HepG2 (cell line): ENCODE results near the gene EIF3L. TPM values are rescaled to one million over a fixed set of nuclear protein-coding genes. Genes with fewer than 3 reads are reported as not detected.

Experiments
- CHCHD3 ChIP-seq: sonication (generic); formaldehyde crosslinking; IDR thresholded peaks from 2 replicates; pipeline ENCODE4 v1.8.0; 2022; ENCODE audit warnings: mild to moderate bottlenecking, missing genetic modification reagents, moderate library complexity
- EHMT2 ChIP-seq: fragments of 200-600 bp; sonication (generic); IDR thresholded peaks from 2 replicates; pipeline ENCODE4 v1.7.0; 2017; ENCODE audit warnings: antibody characterized with exemption, low read depth, low read length, borderline replicate concordance
- GLI4 ChIP-seq: sonication (generic); formaldehyde crosslinking; IDR thresholded peaks from 2 replicates; pipeline ENCODE4 v1.5.1; 2020; ENCODE audit warnings: missing genetic modification reagents, mild to moderate bottlenecking, moderate library complexity, borderline replicate concordance
- HES4 ChIP-seq: sonication (generic); formaldehyde crosslinking; IDR thresholded peaks from 2 replicates; pipeline ENCODE4 v1.9.0; 2021; ENCODE audit warnings: mild to moderate bottlenecking, missing genetic modification reagents, borderline replicate concordance
- HMGA1 ChIP-seq: sonication (generic); formaldehyde crosslinking; conservative IDR thresholded peaks from 2 replicates; pipeline ENCODE4 v1.4.0; 2020; ENCODE audit warnings: missing genetic modification reagents
- MLLT10 ChIP-seq: sonication (generic); formaldehyde crosslinking; IDR thresholded peaks from 2 replicates; pipeline ENCODE4 v1.4.0; 2020; ENCODE audit warnings: missing genetic modification reagents
- MZF1 ChIP-seq: sonication (generic); formaldehyde crosslinking; IDR thresholded peaks from 2 replicates; pipeline ENCODE4 v1.8.1; 2023; ENCODE audit warnings: mild to moderate bottlenecking, missing genetic modification reagents, borderline replicate concordance
- RNF2 ChIP-seq: fragments of 450-650 bp; conservative IDR thresholded peaks from 2 replicates; pipeline ENCODE4 v1.6.1; 2016; ENCODE audit warnings: low read depth
- RORA ChIP-seq: sonication (generic); formaldehyde crosslinking; IDR thresholded peaks from 2 replicates; pipeline ENCODE4 v1.5.0; 2020; ENCODE audit warnings: mild to moderate bottlenecking, missing genetic modification reagents, moderate library complexity
- TSC22D2 ChIP-seq: sonication (generic); formaldehyde crosslinking; IDR thresholded peaks from 2 replicates; pipeline ENCODE4 v1.5.1; 2020; ENCODE audit warnings: missing genetic modification reagents, mild to moderate bottlenecking, borderline replicate concordance
- ZBTB3 ChIP-seq: sonication (generic); formaldehyde crosslinking; IDR thresholded peaks from 2 replicates; pipeline ENCODE4 v1.4.0; 2020; ENCODE audit warnings: low read depth, mild to moderate bottlenecking, moderate library complexity, missing genetic modification reagents, borderline replicate concordance
- ZEB1 ChIP-seq: IDR thresholded peaks from 2 replicates; pipeline ENCODE4 v1.6.1; 2012; ENCODE audit warnings: mild to moderate bottlenecking, low read depth, inconsistent platforms; ENCODE audit not compliant: insufficient replicate concordance
- ZNF546 ChIP-seq: sonication (generic); formaldehyde crosslinking; conservative IDR thresholded peaks from 2 replicates; pipeline ENCODE4 v1.8.1; 2023; ENCODE audit warnings: mild to moderate bottlenecking, missing genetic modification reagents
- ZNF552 ChIP-seq: sonication (generic); formaldehyde crosslinking; IDR thresholded peaks from 2 replicates; pipeline ENCODE4 v1.9.0; 2022; ENCODE audit warnings: missing genetic modification reagents, mild to moderate bottlenecking, borderline replicate concordance
- ZNF816 ChIP-seq: sonication (generic); formaldehyde crosslinking; IDR thresholded peaks from 2 replicates; pipeline ENCODE4 v1.8.0; 2022; ENCODE audit warnings: missing genetic modification reagents, mild to moderate bottlenecking, borderline replicate concordance
- ZNF839 ChIP-seq: sonication (generic); formaldehyde crosslinking; IDR thresholded peaks from 2 replicates; pipeline ENCODE4 v1.4.0; 2020; ENCODE audit warnings: missing genetic modification reagents, mild to moderate bottlenecking, borderline replicate concordance
- ZNF883 ChIP-seq: sonication (generic); formaldehyde crosslinking; IDR thresholded peaks from 2 replicates; pipeline ENCODE4 v1.5.1; 2020; ENCODE audit warnings: mild to moderate bottlenecking, missing genetic modification reagents; ENCODE audit errors: not compliant biosample characterization
- ZSCAN31 ChIP-seq: sonication (generic); formaldehyde crosslinking; IDR thresholded peaks from 2 replicates; pipeline ENCODE4 v1.5.0; 2020; ENCODE audit warnings: low read depth, mild to moderate bottlenecking, missing genetic modification reagents
- polyA plus RNA-seq, 8 experiments: library from polyadenylated mRNA; depleted of rRNA in 3 of 8; stranded (reverse) in 7 of 8; unstranded in 1 of 8; fragments of >200 nt; fragmentation: Illumina TruSeq in 4 of 8; extraction: Trizol in 4 of 8; gene quantifications; 2 replicates each; pipeline versions ENCODE4 v1.2.1 to v1.2.3, GENCODE V29; 2011 to 2016; ENCODE audit warnings: low read depth in 4 of 8, missing spikeins in 1 of 8, mixed read lengths in 1 of 8; ENCODE audit not compliant: insufficient read depth in 1 of 8
- total RNA-seq, 5 experiments: library from RNA; depleted of rRNA; stranded (reverse); fragments of >200 nt; fragmentation: Illumina TruSeq; extraction: Trizol; gene quantifications; 2 replicates each; pipeline ENCODE4 v1.2.3, GENCODE V29; 2016; ENCODE audit warnings: low read depth in 1 of 5
- TF ChIP-seq, protein P1 (sequence below): sonication (generic); formaldehyde crosslinking; IDR thresholded peaks from 2 replicates; pipeline ENCODE4 v1.5.1; 2020; ENCODE audit warnings: mild to moderate bottlenecking, missing genetic modification reagents, borderline replicate concordance
- TF ChIP-seq, protein P2 (sequence below): IDR thresholded peaks from 2 replicates; pipeline ENCODE4 v1.6.1; 2016; ENCODE audit warnings: low read depth
- TF ChIP-seq, protein P3 (sequence below): conservative IDR thresholded peaks from 2 replicates; pipeline ENCODE4 v1.6.1; 2018; ENCODE audit warnings: missing genetic modification reagents

EIF3L gene
- total and polyA plus RNA-seq, 2 of the 13 experiments (the other 11 are each of a cell fraction or from before 2014, with no cell fraction given): 514 to 793 TPM

DNA sequence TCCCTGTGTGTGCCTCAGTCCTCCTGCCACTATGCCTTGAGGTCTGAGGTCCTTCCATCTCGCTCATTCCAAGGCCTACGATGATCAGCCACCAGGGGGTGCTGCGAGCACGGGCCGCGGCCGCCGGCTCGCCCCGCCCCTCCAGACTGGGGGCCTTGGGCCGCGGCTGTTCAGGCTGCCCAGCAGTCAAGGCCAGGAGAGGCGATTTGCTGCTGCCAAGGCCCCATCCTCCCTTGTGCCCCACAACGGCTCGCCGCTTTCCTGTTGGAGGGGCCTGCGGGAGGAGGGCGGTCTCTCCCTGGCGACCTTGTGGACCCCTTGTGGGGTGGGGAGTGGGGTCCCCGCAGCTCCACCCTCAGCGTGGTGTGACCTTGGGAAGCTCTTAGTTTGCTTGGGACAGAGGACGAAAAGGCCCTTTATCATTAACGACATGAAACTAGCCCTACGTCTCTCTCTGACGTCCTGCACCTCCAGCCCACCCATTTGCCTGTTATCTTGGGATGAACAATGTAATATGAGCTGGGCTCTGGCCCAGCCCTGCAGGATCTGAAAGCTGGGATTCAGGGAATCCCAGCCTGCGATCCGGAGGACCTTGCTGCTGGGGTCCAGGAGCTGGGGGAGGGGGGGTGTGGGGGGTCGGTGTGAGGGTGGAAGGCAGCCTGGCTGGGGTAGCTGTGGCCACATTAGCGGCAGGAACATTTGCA lies 31.4 kb upstream of the EIF3L start (continued):
- TF ChIP-seq HMGA1 (CRISPR knock-in tag) (no peak), HES4 (CRISPR knock-in tag) (no peak), ZNF816 (no peak; the same call in 1 of the 2 replicates), ZBTB3 (CRISPR knock-in tag) (no peak), RNF2 (no peak), ZEB1 (no peak), ZNF552 (0 out of 2 replicates have a peak, but pooled peaks have one; percentile 33), EHMT2 (no peak), ZSCAN31 (CRISPR knock-in tag) (0 out of 2 replicates have a peak, but pooled peaks have one; percentile 69), RORA (CRISPR knock-in tag) (no peak), TSC22D2 (CRISPR knock-in tag) (0 out of 2 replicates have a peak, but pooled peaks have one; percentile 72), MZF1 (peak; percentile 29; the same call in 1 of the 2 replicates), MLLT10 (CRISPR knock-in tag) (no peak), CHCHD3 (CRISPR knock-in tag) (no peak), GLI4 (CRISPR knock-in tag) (no peak), ZNF546 (CRISPR knock-in tag) (no peak), ZNF883 (CRISPR knock-in tag) (no peak), ZNF839 (peak; percentile 38; the same call in 1 of the 2 replicates)
- TF ChIP-seq, protein P1, sequence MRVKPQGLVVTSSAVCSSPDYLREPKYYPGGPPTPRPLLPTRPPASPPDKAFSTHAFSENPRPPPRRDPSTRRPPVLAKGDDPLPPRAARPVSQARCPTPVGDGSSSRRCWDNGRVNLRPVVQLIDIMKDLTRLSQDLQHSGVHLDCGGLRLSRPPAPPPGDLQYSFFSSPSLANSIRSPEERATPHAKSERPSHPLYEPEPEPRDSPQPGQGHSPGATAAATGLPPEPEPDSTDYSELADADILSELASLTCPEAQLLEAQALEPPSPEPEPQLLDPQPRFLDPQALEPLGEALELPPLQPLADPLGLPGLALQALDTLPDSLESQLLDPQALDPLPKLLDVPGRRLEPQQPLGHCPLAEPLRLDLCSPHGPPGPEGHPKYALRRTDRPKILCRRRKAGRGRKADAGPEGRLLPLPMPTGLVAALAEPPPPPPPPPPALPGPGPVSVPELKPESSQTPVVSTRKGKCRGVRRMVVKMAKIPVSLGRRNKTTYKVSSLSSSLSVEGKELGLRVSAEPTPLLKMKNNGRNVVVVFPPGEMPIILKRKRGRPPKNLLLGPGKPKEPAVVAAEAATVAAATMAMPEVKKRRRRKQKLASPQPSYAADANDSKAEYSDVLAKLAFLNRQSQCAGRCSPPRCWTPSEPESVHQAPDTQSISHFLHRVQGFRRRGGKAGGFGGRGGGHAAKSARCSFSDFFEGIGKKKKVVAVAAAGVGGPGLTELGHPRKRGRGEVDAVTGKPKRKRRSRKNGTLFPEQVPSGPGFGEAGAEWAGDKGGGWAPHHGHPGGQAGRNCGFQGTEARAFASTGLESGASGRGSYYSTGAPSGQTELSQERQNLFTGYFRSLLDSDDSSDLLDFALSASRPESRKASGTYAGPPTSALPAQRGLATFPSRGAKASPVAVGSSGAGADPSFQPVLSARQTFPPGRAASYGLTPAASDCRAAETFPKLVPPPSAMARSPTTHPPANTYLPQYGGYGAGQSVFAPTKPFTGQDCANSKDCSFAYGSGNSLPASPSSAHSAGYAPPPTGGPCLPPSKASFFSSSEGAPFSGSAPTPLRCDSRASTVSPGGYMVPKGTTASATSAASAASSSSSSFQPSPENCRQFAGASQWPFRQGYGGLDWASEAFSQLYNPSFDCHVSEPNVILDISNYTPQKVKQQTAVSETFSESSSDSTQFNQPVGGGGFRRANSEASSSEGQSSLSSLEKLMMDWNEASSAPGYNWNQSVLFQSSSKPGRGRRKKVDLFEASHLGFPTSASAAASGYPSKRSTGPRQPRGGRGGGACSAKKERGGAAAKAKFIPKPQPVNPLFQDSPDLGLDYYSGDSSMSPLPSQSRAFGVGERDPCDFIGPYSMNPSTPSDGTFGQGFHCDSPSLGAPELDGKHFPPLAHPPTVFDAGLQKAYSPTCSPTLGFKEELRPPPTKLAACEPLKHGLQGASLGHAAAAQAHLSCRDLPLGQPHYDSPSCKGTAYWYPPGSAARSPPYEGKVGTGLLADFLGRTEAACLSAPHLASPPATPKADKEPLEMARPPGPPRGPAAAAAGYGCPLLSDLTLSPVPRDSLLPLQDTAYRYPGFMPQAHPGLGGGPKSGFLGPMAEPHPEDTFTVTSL: peak; percentile 38; the same call in 1 of the 2 replicates
- TF ChIP-seq, protein P2, sequence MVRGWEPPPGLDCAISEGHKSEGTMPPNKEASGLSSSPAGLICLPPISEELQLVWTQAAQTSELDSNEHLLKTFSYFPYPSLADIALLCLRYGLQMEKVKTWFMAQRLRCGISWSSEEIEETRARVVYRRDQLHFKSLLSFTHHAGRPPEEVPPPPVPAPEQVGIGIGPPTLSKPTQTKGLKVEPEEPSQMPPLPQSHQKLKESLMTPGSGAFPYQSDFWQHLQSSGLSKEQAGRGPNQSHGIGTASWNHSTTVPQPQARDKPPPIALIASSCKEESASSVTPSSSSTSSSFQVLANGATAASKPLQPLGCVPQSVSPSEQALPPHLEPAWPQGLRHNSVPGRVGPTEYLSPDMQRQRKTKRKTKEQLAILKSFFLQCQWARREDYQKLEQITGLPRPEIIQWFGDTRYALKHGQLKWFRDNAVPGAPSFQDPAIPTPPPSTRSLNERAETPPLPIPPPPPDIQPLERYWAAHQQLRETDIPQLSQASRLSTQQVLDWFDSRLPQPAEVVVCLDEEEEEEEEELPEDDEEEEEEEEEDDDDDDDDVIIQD (CRISPR knock-in tag): 0 out of 2 replicates have a peak, but pooled peaks have one; percentile 42
- TF ChIP-seq, protein P3, sequence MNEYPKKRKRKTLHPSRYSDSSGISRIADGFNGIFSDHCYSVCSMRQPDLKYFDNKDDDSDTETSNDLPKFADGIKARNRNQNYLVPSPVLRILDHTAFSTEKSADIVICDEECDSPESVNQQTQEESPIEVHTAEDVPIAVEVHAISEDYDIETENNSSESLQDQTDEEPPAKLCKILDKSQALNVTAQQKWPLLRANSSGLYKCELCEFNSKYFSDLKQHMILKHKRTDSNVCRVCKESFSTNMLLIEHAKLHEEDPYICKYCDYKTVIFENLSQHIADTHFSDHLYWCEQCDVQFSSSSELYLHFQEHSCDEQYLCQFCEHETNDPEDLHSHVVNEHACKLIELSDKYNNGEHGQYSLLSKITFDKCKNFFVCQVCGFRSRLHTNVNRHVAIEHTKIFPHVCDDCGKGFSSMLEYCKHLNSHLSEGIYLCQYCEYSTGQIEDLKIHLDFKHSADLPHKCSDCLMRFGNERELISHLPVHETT (CRISPR knock-in tag): peak; percentile 70; the same call in 1 of the 2 replicates
